ENCODE measurements around the gene NSMCE1. TPM values are rescaled to one million over a fixed set of nuclear protein-coding genes. Genes with fewer than 3 reads are reported as not detected.

The NSMCE1 gene
- total RNA-seq, 1 donor from 2014 or later: 6.8 TPM

- no peak overlapping the region for H3K4me3 ChIP-seq
- H3K27me3 ChIP-seq: no peaks in the 10 kb centered on the region
- no peaks in the 10 kb centered on the region for H3K9me3 ChIP-seq
- no peaks in the 10 kb centered on the region for H3K36me3 ChIP-seq
- no peak for DNase-seq (ENCODE audit: low spot score in 2 of 2)
- no peak overlapping the region for H3K27ac ChIP-seq
- no peak for TF ChIP-seq CTCF (IDR thresholded peaks at IDR 0.05)
- intact Hi-C loops (cut with DNase I): no loop called here
- H3K4me1 ChIP-seq: no peaks in the 10 kb centered on the region
These were observed 79.9 kb downstream of the NSMCE1 start for GRCh38 chr16:27188633-27189032.

GRCh38 chr16:27185776-27186130, 82.8 kb downstream of the NSMCE1 start:
- no peak for DNase-seq (ENCODE audit: low spot score in 2 of 2)
- intact Hi-C loops (cut with DNase I): no loop called here
- no peak for TF ChIP-seq CTCF (IDR thresholded peaks at IDR 0.05)
- H3K27ac ChIP-seq: no peak overlapping the region
- H3K27me3 ChIP-seq: no peaks in the 10 kb centered on the region
- H3K4me3 ChIP-seq: no peak overlapping the region
- H3K4me1 ChIP-seq: no peaks in the 10 kb centered on the region
- no peaks in the 10 kb centered on the region for H3K9me3 ChIP-seq
- H3K36me3 ChIP-seq: no peaks in the 10 kb centered on the region

GRCh38 chr16:27182906-27183405, 85.6 kb downstream of the NSMCE1 start:
- Histone ChIP-seq H3K27me3 (no peaks in the 10 kb centered on the region), H3K27ac (no peak overlapping the region), H3K4me1 (no peaks in the 10 kb centered on the region), H3K4me3 (no peak overlapping the region), H3K36me3 (no peaks in the 10 kb centered on the region), H3K9me3 (no peaks in the 10 kb centered on the region)
- TF ChIP-seq CTCF (IDR thresholded peaks at IDR 0.05): no peak
- no peak for DNase-seq (ENCODE audit: low spot score in 2 of 2)
- intact Hi-C loops (cut with DNase I): no loop called here

- Histone ChIP-seq H3K36me3 (no peaks in the 10 kb centered on the region), H3K4me1 (no peaks in the 10 kb centered on the region), H3K27ac (no peak overlapping the region), H3K9me3 (no peaks in the 10 kb centered on the region), H3K4me3 (no peak overlapping the region), H3K27me3 (no peaks in the 10 kb centered on the region)
- no peak for TF ChIP-seq CTCF (IDR thresholded peaks at IDR 0.05)
- no peak for DNase-seq (ENCODE audit: low spot score in 2 of 2)
- intact Hi-C loops (cut with DNase I): no loop called here
These were observed 87.4 kb downstream of the NSMCE1 start for GRCh38 chr16:27181019-27181790.

- Histone ChIP-seq H3K9me3 (no peaks in the 10 kb centered on the region), H3K4me3 (no peak overlapping the region), H3K36me3 (no peaks in the 10 kb centered on the region), H3K27me3 (no peaks in the 10 kb centered on the region), H3K4me1 (no peaks in the 10 kb centered on the region), H3K27ac (no peak overlapping the region)
- peak; percentile 21 to 91 for DNase-seq (ENCODE audit: low spot score in 2 of 2)
- TF ChIP-seq CTCF (IDR thresholded peaks at IDR 0.05): peak; percentile 80 to 88 (median 87)
- intact Hi-C loops (cut with DNase I): loop anchor here (2.0 kb wide), 2 partner anchors 189 to 277 kb away; no protein-coding TSS in a partner anchor
These were observed 89.0 kb downstream of the NSMCE1 start for GRCh38 chr16:27179500-27180072.

Data from ascending aorta (tissue), 2 donors.